Natural killer cell (primary cell): Measurements from ENCODE around the gene PDLIM4. TPM values are rescaled to one million over a fixed set of nuclear protein-coding genes. Genes with fewer than 3 reads are reported as not detected.

Source experiments
- ATAC-seq, 3 donors: fragments of 150-1000 bp in 2 of 3; fragments of 200-7000 bp in 1 of 3; cut with Tn5 transposase; 1 replicate in 1 of 3; 2 replicates in 2 of 3; pipeline ENCODE4 v1.10.0; 2021; ENCODE audit warnings: mild to moderate bottlenecking in 2 of 3, moderate library complexity in 2 of 3
- DNase-seq, 2 donors: peaks; one replicate each; pipeline versions ENCODE4 v3.0.0 to v3.0.0-alpha.2; 2013 to 2021; ENCODE audit warnings: mixed read lengths in 1 of 2
- H3K27ac ChIP-seq: one replicate; pipeline ENCODE4 v1.5.1; 2013; ENCODE audit warnings: mild to moderate bottlenecking, low read length
- H3K27me3 ChIP-seq: one replicate; pipeline ENCODE4 v1.6.1; 2013; ENCODE audit warnings: low read length; ENCODE audit not compliant: control insufficient read depth, insufficient read depth
- H3K36me3 ChIP-seq: one replicate; pipeline ENCODE4 v1.6.1; 2013; ENCODE audit warnings: low read length; ENCODE audit not compliant: control insufficient read depth, insufficient read depth
- H3K4me1 ChIP-seq: one replicate; pipeline ENCODE4 v1.6.1; 2013; ENCODE audit warnings: low read length; ENCODE audit not compliant: control insufficient read depth, insufficient read depth
- H3K4me3 ChIP-seq: one replicate; pipeline ENCODE4 v1.5.1; 2013; ENCODE audit warnings: low read length
- H3K9me3 ChIP-seq: one replicate; pipeline ENCODE4 v1.6.1; 2013; ENCODE audit warnings: low read length; ENCODE audit not compliant: control insufficient read depth, insufficient read depth
- H3K27ac Mint-ChIP-seq, 2 donors: one replicate each; pipeline ENCODE4 v1.8.0; 2022; ENCODE audit warnings: mild to moderate bottlenecking in 2 of 2, mixed read lengths in 2 of 2, moderate library complexity in 1 of 2
- H3K27me3 Mint-ChIP-seq, 2 donors: one replicate each; pipeline ENCODE4 v1.8.0; 2022; ENCODE audit warnings: low read depth in 2 of 2, mixed read lengths in 2 of 2
- H3K36me3 Mint-ChIP-seq: one replicate; pipeline ENCODE4 v1.8.0; 2022; ENCODE audit warnings: mixed read lengths
- H3K4me1 Mint-ChIP-seq, 2 donors: one replicate each; pipeline ENCODE4 v1.8.0; 2022; ENCODE audit warnings: mixed read lengths in 2 of 2
- H3K4me3 Mint-ChIP-seq: one replicate; pipeline ENCODE4 v1.8.0; 2022; ENCODE audit warnings: mild to moderate bottlenecking, moderate library complexity, mixed read lengths
- H3K9me3 Mint-ChIP-seq, 2 donors: one replicate each; pipeline ENCODE4 v1.8.0; 2022; ENCODE audit warnings: mixed read lengths in 2 of 2
- CTCF ChIP-seq: fragments of 200-600 bp; IDR thresholded peaks from one replicate; pipeline ENCODE4 v1.8.0; 2022; ENCODE audit warnings: antibody characterized with exemption
- WGBS: methylation state at CpG from one replicate; pipeline ENCODE4 v1.1.7; 2013; ENCODE audit warnings: missing lambda C conversion rate; ENCODE audit not compliant: insufficient coverage; 5-methylcytosine and 5-hydroxymethylcytosine counted together
- intact Hi-C: fragments of 100-400 bp; cut with micrococcal nuclease; formaldehyde crosslinking; loops from one replicate; pipeline ENCODE4 v1.14.2; 2022
- total RNA-seq, 4 donors: library from RNA; stranded (reverse); fragments of 120-200 nt in 1 of 4; gene quantifications; one replicate each; pipeline versions ENCODE4 v1.2.3 to v1.2.4, GENCODE V29; 2013 to 2022

The PDLIM4 gene
- total RNA-seq, 3 donors from 2014 or later (not counting 1 experiment from before 2014, with no cell fraction given), result not detected

- Mint-ChIP-seq H3K36me3 (no peaks in the 10 kb centered on the region), H3K27ac (no peak overlapping the region), H3K27me3 (peaks cover 9 to 27% of the 10 kb centered on the region in 2 donors), H3K4me3 (peak overlapping the region; percentile 30), H3K9me3 (no peaks in the 10 kb centered on the region), H3K4me1 (peaks cover 7 to 28% of the 10 kb centered on the region in 2 donors)
- WGBS, result 75% methylated on average over 9 of the region's 9 CpGs
- peaks cover 7% of the 10 kb centered on the region for H3K27me3 ChIP-seq
- no peak for ATAC-seq
- H3K4me1 ChIP-seq, result peaks cover 11% of the 10 kb centered on the region
- no peak overlapping the region for H3K27ac ChIP-seq
- TF ChIP-seq CTCF, result no peak
- H3K36me3 ChIP-seq, result no peaks in the 10 kb centered on the region
- intact Hi-C loops, result no loop called here
- H3K4me3 ChIP-seq, result no peak overlapping the region
- no peaks in the 10 kb centered on the region for H3K9me3 ChIP-seq
- DNase-seq, result no peak
Measured at GRCh38 chr5:132230871-132231270, 26.6 kb upstream of the PDLIM4 start.

GRCh38 chr5:132232465-132232864, 25.0 kb upstream of the PDLIM4 start:
- intact Hi-C loops, result no loop called here

GRCh38 chr5:132233081-132233480, 24.4 kb upstream of the PDLIM4 start:
- Mint-ChIP-seq H3K9me3 (no peaks in the 10 kb centered on the region), H3K27ac (no peak overlapping the region), H3K4me1 (peaks cover 7 to 23% of the 10 kb centered on the region in 2 donors), H3K4me3 (no peak overlapping the region), H3K27me3 (peaks cover 9 to 22% of the 10 kb centered on the region in 2 donors), H3K36me3 (no peaks in the 10 kb centered on the region)
- WGBS, result no CpG with 5 or more reads among the region's 1 CpG
- Histone ChIP-seq H3K27me3 (peaks cover 1% of the 10 kb centered on the region), H3K27ac (no peak overlapping the region), H3K36me3 (no peaks in the 10 kb centered on the region), H3K9me3 (no peaks in the 10 kb centered on the region), H3K4me3 (no peak overlapping the region), H3K4me1 (peaks cover 3% of the 10 kb centered on the region)
- no peak for DNase-seq
- intact Hi-C loops, result no loop called here
- TF ChIP-seq CTCF, result no peak
- no peak for ATAC-seq

More at GRCh38 chr5:132232465-132232864, 25.0 kb upstream of the PDLIM4 start:
- H3K4me1 ChIP-seq, result peaks cover 4% of the 10 kb centered on the region
- H3K36me3 ChIP-seq, result no peaks in the 10 kb centered on the region
- H3K4me3 ChIP-seq, result no peak overlapping the region
- H3K4me3 Mint-ChIP-seq, result no peak overlapping the region
- ATAC-seq (no peak), DNase-seq (no peak)
- 71% methylated on average over 3 of the region's 3 CpGs for WGBS
- no peaks in the 10 kb centered on the region for H3K9me3 ChIP-seq
- no peak overlapping the region for H3K27ac Mint-ChIP-seq
- H3K27me3 Mint-ChIP-seq, result peaks cover 9 to 22% of the 10 kb centered on the region in 2 donors
- H3K4me1 Mint-ChIP-seq, result peaks cover 7 to 23% of the 10 kb centered on the region in 2 donors
- H3K36me3 Mint-ChIP-seq, result no peaks in the 10 kb centered on the region
- H3K9me3 Mint-ChIP-seq, result no peaks in the 10 kb centered on the region
- no peak for TF ChIP-seq CTCF
- peaks cover 2% of the 10 kb centered on the region for H3K27me3 ChIP-seq
- no peak overlapping the region for H3K27ac ChIP-seq
